Neural crest cell (in vitro differentiated cells): Measurements from ENCODE around the gene ZNF521. TPM values are rescaled to one million over a fixed set of nuclear protein-coding genes. Genes with fewer than 3 reads are reported as not detected.

ENCODE experiments used
- DNase-seq: peaks from one replicate; pipeline ENCODE4 v3.0.0; 2021; ENCODE audit warnings: low read depth, mixed read lengths, low spot score
- H3K27ac Mint-ChIP-seq: one replicate; pipeline ENCODE4 v1.8.0; 2021; ENCODE audit warnings: mild to moderate bottlenecking, mixed read lengths; ENCODE audit not compliant: unreplicated experiment
- H3K27me3 Mint-ChIP-seq: 2 replicates; pipeline ENCODE4 v1.8.0; 2021; ENCODE audit warnings: low read depth, mild to moderate bottlenecking, mixed read lengths
- H3K36me3 Mint-ChIP-seq: 2 replicates; pipeline ENCODE4 v1.8.0; 2021; ENCODE audit warnings: low read depth, mild to moderate bottlenecking, mixed read lengths
- H3K4me1 Mint-ChIP-seq: 2 replicates; pipeline ENCODE4 v1.8.0; 2021; ENCODE audit warnings: mixed read lengths
- H3K4me3 Mint-ChIP-seq: one replicate; pipeline ENCODE4 v1.8.0; 2021; ENCODE audit warnings: mild to moderate bottlenecking, mixed read lengths
- H3K9me3 Mint-ChIP-seq: 2 replicates; pipeline ENCODE4 v1.8.0; 2021; ENCODE audit warnings: mixed read lengths
- total RNA-seq: library from RNA; stranded (reverse); gene quantifications from 2 replicates; pipeline ENCODE4 v1.2.1, GENCODE V29; 2021
- TF ChIP-seq, protein P1 (sequence below): fragments of 200-600 bp; sonication (generic); conservative IDR thresholded peaks from 2 replicates; pipeline ENCODE4 v1.5.0; 2021; ENCODE audit warnings: antibody characterized with exemption, mild to moderate bottlenecking

The ZNF521 gene
- total RNA-seq, 1 donor from 2014 or later: 86.1 TPM

- no peaks in the 10 kb centered on the region for H3K27me3 Mint-ChIP-seq
- peaks cover 47% of the 10 kb centered on the region for H3K4me1 Mint-ChIP-seq
- peak overlapping the region; percentile 33 for H3K4me3 Mint-ChIP-seq
- no peaks in the 10 kb centered on the region for H3K9me3 Mint-ChIP-seq
- no peak for DNase-seq
- peaks cover 2% of the 10 kb centered on the region for H3K36me3 Mint-ChIP-seq
- TF ChIP-seq, protein P1, sequence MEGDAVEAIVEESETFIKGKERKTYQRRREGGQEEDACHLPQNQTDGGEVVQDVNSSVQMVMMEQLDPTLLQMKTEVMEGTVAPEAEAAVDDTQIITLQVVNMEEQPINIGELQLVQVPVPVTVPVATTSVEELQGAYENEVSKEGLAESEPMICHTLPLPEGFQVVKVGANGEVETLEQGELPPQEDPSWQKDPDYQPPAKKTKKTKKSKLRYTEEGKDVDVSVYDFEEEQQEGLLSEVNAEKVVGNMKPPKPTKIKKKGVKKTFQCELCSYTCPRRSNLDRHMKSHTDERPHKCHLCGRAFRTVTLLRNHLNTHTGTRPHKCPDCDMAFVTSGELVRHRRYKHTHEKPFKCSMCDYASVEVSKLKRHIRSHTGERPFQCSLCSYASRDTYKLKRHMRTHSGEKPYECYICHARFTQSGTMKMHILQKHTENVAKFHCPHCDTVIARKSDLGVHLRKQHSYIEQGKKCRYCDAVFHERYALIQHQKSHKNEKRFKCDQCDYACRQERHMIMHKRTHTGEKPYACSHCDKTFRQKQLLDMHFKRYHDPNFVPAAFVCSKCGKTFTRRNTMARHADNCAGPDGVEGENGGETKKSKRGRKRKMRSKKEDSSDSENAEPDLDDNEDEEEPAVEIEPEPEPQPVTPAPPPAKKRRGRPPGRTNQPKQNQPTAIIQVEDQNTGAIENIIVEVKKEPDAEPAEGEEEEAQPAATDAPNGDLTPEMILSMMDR: no peak
- no peak overlapping the region for H3K27ac Mint-ChIP-seq
Measured at GRCh38 chr18:25346561-25346960, 5.4 kb downstream of the ZNF521 start.

GRCh38 chr18:25345081-25345866, 6.7 kb downstream of the ZNF521 start:
- H3K27ac Mint-ChIP-seq: peak overlapping the region; percentile 5
- DNase-seq: no peak
- no peaks in the 10 kb centered on the region for H3K27me3 Mint-ChIP-seq
- no peaks in the 10 kb centered on the region for H3K9me3 Mint-ChIP-seq
- H3K36me3 Mint-ChIP-seq: peaks cover 2% of the 10 kb centered on the region
- H3K4me1 Mint-ChIP-seq: peaks cover 47% of the 10 kb centered on the region
- peak overlapping the region; percentile 33 for H3K4me3 Mint-ChIP-seq
- TF ChIP-seq, protein P1: no peak

- Mint-ChIP-seq H3K27me3 (no peaks in the 10 kb centered on the region), H3K4me1 (peaks cover 38% of the 10 kb centered on the region)
- TF ChIP-seq, protein P1: no peak
Measured at GRCh38 chr18:25341831-25342230, 10.1 kb downstream of the ZNF521 start.

DNA sequence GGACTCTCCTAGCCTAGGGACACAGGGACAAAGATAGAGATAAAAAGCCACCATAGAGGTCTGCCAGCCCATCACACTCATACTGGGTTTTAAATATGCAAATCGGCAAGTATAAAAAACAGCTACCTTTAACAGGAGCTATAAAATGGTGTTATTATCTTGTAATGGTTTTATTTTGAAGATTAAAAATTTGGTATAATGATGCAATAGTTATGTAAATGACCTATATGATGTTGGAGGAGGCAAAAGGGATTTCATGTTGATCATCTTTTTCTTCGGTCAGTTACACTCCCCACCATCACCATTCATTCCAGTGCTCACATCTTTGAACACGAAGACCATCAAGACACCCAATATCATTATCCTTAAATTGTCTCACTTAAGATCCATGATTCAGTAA, 11.2 kb downstream of the ZNF521 start:
- H3K27ac Mint-ChIP-seq: no peak overlapping the region
- no peaks in the 10 kb centered on the region for H3K9me3 Mint-ChIP-seq
- H3K4me1 Mint-ChIP-seq: peaks cover 33% of the 10 kb centered on the region
- TF ChIP-seq, protein P1: no peak
- no peak for DNase-seq
- no peaks in the 10 kb centered on the region for H3K27me3 Mint-ChIP-seq
- H3K4me3 Mint-ChIP-seq: no peak overlapping the region
- H3K36me3 Mint-ChIP-seq: peaks cover 5% of the 10 kb centered on the region

More at GRCh38 chr18:25341831-25342230, 10.1 kb downstream of the ZNF521 start:
- Mint-ChIP-seq H3K9me3 (no peaks in the 10 kb centered on the region), H3K27ac (no peak overlapping the region), H3K36me3 (peaks cover 5% of the 10 kb centered on the region), H3K4me3 (no peak overlapping the region)
- no peak for DNase-seq

- H3K9me3 Mint-ChIP-seq: no peaks in the 10 kb centered on the region
- H3K36me3 Mint-ChIP-seq: peaks cover 5% of the 10 kb centered on the region
- TF ChIP-seq, protein P1: no peak
- no peak overlapping the region for H3K4me3 Mint-ChIP-seq
- no peaks in the 10 kb centered on the region for H3K27me3 Mint-ChIP-seq
- peaks cover 32% of the 10 kb centered on the region for H3K4me1 Mint-ChIP-seq
- no peak for DNase-seq
- no peak overlapping the region for H3K27ac Mint-ChIP-seq
Measured at GRCh38 chr18:25335676-25336075, 16.3 kb downstream of the ZNF521 start.
